LNCaP clone FGC (cell line): ENCODE measurements around the gene ARHGEF1.

ENCODE experiments used
- DNase-seq: peaks from one replicate; pipeline ENCODE4 v3.0.0-alpha.2; 2011; ENCODE audit warnings: low read depth
- H3K4me3 ChIP-seq: 2 replicates; pipeline ENCODE4 v1.5.1; 2011; ENCODE audit warnings: mild to moderate bottlenecking, low read depth, low read length, control low read depth
- TF ChIP-seq, protein P1 (sequence below): IDR thresholded peaks from 2 replicates; pipeline ENCODE4 v1.5.1; 2012; ENCODE audit warnings: mild to moderate bottlenecking; ENCODE audit not compliant: control insufficient read depth, insufficient read depth; ENCODE audit errors: extremely low read depth

ARHGEF1 gene

DNA sequence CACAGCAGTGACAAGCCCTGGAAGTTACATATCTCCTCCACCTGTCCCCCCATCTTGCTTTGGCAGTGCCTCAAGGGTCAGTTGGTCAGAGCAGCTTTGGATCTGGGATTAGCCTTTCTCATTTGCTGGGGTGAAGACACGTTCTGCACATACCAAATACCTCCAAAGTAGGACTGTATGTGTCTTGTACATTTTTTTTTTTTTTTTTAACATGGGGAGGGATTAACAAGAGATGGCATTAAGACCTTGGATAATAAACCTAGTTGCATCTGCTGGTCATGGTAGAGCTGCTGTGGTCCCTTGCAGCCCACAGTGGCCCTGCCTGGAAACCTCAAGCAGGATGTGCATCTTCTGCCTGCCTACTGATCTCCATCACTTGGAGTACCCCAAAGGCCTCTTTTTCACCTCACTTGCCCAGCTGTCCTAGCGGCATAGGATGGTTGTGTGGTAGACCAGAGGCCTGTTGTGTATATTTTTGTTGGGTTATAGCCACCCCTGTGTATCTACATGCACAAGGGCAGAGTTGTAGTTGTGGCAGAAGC is 20.5 kb upstream of the ARHGEF1 start:
- TF ChIP-seq, protein P1, sequence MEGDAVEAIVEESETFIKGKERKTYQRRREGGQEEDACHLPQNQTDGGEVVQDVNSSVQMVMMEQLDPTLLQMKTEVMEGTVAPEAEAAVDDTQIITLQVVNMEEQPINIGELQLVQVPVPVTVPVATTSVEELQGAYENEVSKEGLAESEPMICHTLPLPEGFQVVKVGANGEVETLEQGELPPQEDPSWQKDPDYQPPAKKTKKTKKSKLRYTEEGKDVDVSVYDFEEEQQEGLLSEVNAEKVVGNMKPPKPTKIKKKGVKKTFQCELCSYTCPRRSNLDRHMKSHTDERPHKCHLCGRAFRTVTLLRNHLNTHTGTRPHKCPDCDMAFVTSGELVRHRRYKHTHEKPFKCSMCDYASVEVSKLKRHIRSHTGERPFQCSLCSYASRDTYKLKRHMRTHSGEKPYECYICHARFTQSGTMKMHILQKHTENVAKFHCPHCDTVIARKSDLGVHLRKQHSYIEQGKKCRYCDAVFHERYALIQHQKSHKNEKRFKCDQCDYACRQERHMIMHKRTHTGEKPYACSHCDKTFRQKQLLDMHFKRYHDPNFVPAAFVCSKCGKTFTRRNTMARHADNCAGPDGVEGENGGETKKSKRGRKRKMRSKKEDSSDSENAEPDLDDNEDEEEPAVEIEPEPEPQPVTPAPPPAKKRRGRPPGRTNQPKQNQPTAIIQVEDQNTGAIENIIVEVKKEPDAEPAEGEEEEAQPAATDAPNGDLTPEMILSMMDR = no peak
- DNase-seq = no peak
- no peak overlapping the region for H3K4me3 ChIP-seq

DNA sequence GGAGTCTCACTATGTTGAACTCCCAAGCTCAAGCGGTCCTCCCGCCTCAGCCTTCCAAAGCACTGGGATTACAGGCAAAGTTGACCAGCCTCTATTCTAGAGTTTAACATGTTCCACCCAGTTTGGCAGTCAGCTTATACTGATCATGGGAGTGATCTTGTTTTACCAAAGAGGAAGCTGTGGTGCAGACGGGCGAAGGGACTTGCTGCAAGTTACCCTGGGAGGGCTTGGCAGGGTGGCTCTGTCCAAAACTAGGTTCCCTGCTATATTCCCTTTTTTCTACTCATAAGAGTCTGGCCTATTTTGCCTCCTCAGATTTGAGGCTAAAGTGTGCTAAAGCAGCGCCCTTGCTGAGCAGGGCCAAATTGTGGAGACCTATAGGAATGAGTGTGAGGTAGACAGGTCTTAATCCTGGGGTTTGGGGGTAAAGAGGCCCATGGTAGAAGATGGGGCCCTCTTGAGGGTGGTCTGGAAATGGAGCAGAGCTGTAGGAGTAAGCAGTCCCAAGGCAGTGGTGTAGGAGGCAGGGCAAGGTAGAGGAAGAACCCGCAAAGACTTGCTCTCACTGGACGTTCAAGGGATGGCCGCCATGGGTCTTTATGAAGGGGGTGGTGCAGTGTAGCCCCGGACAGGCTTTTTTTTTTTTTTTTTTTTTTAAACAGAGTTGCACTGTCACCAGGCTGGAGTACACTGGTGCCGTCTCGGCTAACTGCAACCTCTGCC is 19.6 kb upstream of the ARHGEF1 start:
- DNase-seq = no peak
- TF ChIP-seq, protein P1 = no peak
- no peak overlapping the region for H3K4me3 ChIP-seq

DNA sequence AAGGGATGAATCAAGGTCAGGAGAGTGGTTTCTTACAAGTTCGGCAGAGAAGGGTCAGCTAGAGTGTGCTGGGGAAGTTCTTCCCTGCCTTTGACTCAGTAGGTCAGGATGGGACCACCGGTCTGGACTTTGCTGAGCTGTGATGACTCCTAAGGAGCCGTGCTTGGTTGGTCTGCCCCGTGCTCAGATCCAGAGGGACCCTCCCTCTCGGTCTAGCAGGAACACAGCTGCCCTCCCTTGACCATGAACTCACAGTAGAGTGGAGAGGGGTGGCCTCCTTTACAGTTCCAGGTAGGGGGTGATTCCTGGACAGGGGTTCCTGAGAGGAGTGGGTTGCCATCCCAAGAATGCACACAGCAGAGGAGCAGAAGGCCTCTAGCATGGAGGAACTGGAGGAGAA is 18.6 kb upstream of the ARHGEF1 start:
- no peak for DNase-seq
- H3K4me3 ChIP-seq = no peak overlapping the region
- TF ChIP-seq, protein P1 = no peak

DNA sequence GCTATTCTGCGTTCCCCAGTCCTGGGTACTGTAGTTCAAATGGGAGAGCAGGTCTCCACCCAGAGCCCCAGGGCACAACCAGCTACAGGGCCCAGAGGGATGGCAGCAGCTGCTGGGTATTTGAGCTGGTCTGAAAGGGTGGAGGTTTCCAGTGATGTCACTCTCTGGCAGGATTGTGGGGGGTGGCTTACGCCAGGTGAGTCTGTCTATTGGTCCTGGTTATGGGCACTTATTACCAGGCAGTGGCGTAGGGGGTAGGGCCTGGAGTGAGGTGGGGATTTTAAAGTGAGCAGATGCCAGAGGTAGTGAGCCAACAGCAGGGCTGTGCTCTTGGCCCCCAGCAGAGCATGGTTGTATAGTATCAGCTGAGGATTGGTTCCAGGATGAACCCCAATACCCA is 16.7 kb upstream of the ARHGEF1 start:
- DNase-seq = no peak
- TF ChIP-seq, protein P1 = no peak
- H3K4me3 ChIP-seq = no peak overlapping the region

DNA sequence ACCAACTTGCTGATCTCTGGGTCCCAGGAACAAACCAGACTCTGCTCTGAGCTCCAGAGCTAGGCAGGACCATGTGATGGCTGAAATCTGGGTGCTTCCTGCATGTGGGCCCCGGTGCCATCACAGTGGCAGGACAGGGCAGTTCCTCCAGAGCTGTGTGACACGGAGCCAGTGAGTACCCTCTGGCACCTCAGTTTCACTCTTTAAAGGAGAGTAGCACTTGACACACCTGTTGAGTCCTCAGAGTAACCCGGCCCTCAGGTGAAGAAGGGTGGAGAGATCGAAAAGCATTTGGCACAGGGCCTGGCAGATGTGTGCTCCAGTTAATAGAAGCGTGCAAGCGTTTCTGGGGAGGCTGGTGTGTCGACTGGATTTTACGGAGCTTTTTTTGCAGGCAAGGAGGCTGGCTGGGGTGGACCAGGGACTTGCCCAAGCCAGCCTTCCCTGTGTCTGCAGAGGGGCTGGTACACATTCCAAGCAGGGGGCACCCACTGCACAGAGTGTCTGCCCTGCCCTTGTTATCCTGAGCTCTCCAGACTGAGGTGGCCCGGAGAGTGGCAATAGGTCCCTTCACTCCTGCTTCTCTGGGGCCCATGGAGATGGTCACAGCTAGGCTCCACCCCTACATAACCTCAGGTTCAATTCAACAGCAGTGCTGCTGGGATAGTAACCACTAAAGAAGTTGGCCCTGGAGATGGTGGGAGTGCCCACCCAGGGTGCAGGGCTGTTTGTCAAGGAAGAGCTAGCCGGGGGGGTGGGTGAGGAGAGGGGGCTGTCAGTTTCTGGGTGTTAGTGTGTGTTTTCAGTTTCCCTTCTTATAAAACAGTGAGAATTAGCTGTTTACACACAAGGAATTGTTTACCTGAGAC is 14.6 kb upstream of the ARHGEF1 start:
- no peak for DNase-seq
- TF ChIP-seq, protein P1 = no peak
- no peak overlapping the region for H3K4me3 ChIP-seq

DNA sequence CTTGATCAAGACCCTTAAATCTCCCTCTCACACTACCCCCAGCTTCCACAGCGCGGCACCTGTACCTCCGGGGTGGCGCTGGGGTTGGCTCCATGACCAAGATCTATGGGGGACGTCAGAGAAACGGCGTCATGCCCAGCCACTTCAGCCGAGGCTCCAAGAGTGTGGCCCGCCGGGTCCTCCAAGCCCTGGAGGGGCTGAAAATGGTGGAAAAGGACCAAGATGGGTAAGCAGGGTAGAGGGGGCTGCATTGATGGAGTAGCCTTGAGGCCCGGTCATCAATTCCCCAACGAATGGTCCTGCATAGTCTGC is 14.0 kb upstream of the ARHGEF1 start:
- TF ChIP-seq, protein P1 = no peak
- no peak overlapping the region for H3K4me3 ChIP-seq
- DNase-seq = no peak
